Psoas muscle (tissue), 8 donors: ENCODE results near the gene FOXI1. TPM values are rescaled to one million over a fixed set of nuclear protein-coding genes. Genes with fewer than 3 reads are reported as not detected.

ENCODE experiments used
- ATAC-seq, 4 donors: fragments of 200-7000 bp; cut with Tn5 transposase; one replicate each; pipeline ENCODE4 v1.9.1; 2020; ENCODE audit warnings: moderate library complexity in 3 of 4, mild to moderate bottlenecking in 2 of 4
- DNase-seq, 2 donors: peaks; one replicate each; pipeline ENCODE4 v3.0.0-alpha.2; 2020
- H3K27ac ChIP-seq: fragments of 200-600 bp; one replicate; pipeline ENCODE4 v1.8.0; 2022
- H3K27me3 ChIP-seq, 3 donors: fragments of 200-600 bp in 1 of 3; one replicate each; pipeline versions ENCODE4 v1.6.1 to v1.8.0; 2013 to 2022; ENCODE audit warnings: low read length in 2 of 3, mild to moderate bottlenecking in 2 of 3, moderate library complexity in 1 of 3; ENCODE audit not compliant: insufficient read depth in 3 of 3
- H3K36me3 ChIP-seq, 2 donors: fragments of 200-600 bp in 1 of 2; one replicate each; pipeline versions ENCODE4 v1.6.1 to v1.8.0; 2013 to 2022; ENCODE audit warnings: low read depth in 1 of 2, mild to moderate bottlenecking in 1 of 2, moderate library complexity in 1 of 2; ENCODE audit not compliant: insufficient read depth in 1 of 2
- H3K4me1 ChIP-seq: fragments of 200-600 bp; one replicate; pipeline ENCODE4 v1.8.0; 2022
- H3K4me3 ChIP-seq: fragments of 200-600 bp; one replicate; pipeline ENCODE4 v1.8.0; 2022; ENCODE audit warnings: mild to moderate bottlenecking
- H3K9me3 ChIP-seq: fragments of 200-600 bp; one replicate; pipeline ENCODE4 v1.8.0; 2022
- CTCF ChIP-seq: fragments of 200-600 bp; IDR thresholded peaks from one replicate; pipeline ENCODE4 v1.8.0; 2022; ENCODE audit warnings: antibody characterized with exemption
- WGBS, 3 donors: extraction: QIAGEN DNeasy Blood & Tissue Kit; methylation state at CpG; one replicate each; pipeline versions ENCODE4 v1.1.6 to v1.1.7; 2013; 5-methylcytosine and 5-hydroxymethylcytosine counted together
- intact Hi-C, 2 donors: fragments of 100-400 bp; cut with DNase I; formaldehyde crosslinking; loops; one replicate each; pipeline versions ENCODE4 v1.11.0 to v1.14.2; 2022
- polyA plus RNA-seq, 3 donors: library from polyadenylated mRNA; stranded (reverse); fragments of 200-250 nt; gene quantifications; one replicate each; pipeline ENCODE4 v1.2.3, GENCODE V29; 2013
- total RNA-seq, 4 donors: library from RNA; stranded (reverse); fragmentation: NEBNext Ultra II Directional in 2 of 4; extraction: Animal tissue kit (Norgen Biotek cat#: 25700) in 2 of 4; gene quantifications; one replicate each; pipeline versions ENCODE4 v1.2.1 to v1.2.4, GENCODE V29; 2021 to 2023
- donor health status: healthy with polysubstance abuse.
- donor health status: DM: no; HTN: no; CAD: no; lungs with moderate emphysema.
- donor health status: Bipolar disorder and iron deficiency.
- donor health status: healthy.
- donor health status: DM: yes; HTN: yes; CAD: no.
- donor health status: DM: no; HTN: no; CAD: no.
- donor health status: DM: no; HTN: no; CAD: no.
- donor health status: DM: yes; HTN: yes; CAD: no.

Gene FOXI1
- total and polyA plus RNA-seq, 7 donors, result not detected

- intact Hi-C loops, result no loop called here
- no peaks in the 10 kb centered on the region for H3K27me3 ChIP-seq
- TF ChIP-seq CTCF, result no peak
- DNase-seq (no peak), ATAC-seq (no peak)
- no peak overlapping the region for H3K27ac ChIP-seq
- H3K4me3 ChIP-seq, result no peak overlapping the region
- H3K4me1 ChIP-seq, result no peaks in the 10 kb centered on the region
- no peaks in the 10 kb centered on the region for H3K36me3 ChIP-seq
- H3K9me3 ChIP-seq, result no peaks in the 10 kb centered on the region
- 39 to 55% (median 55%) methylated on average over 4 of the region's 4 CpGs for WGBS, 3 donors
Measured at GRCh38 chr5:170147753-170148264, 42.1 kb downstream of the FOXI1 start.

- Histone ChIP-seq H3K4me1 (no peaks in the 10 kb centered on the region), H3K9me3 (no peaks in the 10 kb centered on the region), H3K27me3 (no peaks in the 10 kb centered on the region), H3K4me3 (no peak overlapping the region), H3K27ac (no peak overlapping the region), H3K36me3 (no peaks in the 10 kb centered on the region)
- ATAC-seq (no peak), DNase-seq (no peak)
- intact Hi-C loops, result no loop called here
- 59 to 66% (median 63%) methylated on average over 12 of the region's 12 CpGs for WGBS, 3 donors
- no peak for TF ChIP-seq CTCF
Measured at GRCh38 chr5:170148430-170149205, 42.9 kb downstream of the FOXI1 start.

- Histone ChIP-seq H3K4me3 (no peak overlapping the region), H3K27ac (no peak overlapping the region), H3K36me3 (no peaks in the 10 kb centered on the region), H3K27me3 (no peaks in the 10 kb centered on the region), H3K9me3 (no peaks in the 10 kb centered on the region), H3K4me1 (no peaks in the 10 kb centered on the region)
- intact Hi-C loops, result no loop called here
- WGBS, 3 donors, result 88 to 93% (median 91%) methylated on average over 7 of the region's 7 CpGs
- no peak for DNase-seq
- no peak for TF ChIP-seq CTCF
- ATAC-seq, result no peak
Measured at GRCh38 chr5:170149206-170149515, 43.5 kb downstream of the FOXI1 start.

DNA sequence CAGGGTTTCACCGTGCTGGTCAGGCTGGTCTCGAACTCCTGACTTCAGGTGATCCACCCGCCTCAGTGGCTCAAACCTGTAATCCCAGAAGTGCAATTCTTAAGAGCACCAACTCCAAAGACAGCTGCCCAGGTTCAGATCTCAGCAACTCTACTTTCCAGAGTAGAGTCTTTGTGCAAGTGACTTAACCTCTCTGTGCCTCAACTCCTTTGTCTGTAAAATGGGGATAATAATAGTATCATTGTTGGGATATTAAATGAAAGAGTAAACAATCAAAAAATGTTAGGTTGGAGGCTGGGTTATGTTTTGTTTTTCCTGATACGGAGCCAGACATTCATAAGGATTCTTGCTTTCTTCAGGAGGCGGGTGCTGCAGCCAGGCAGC lies 45.0 kb downstream of the FOXI1 start:
- no peaks in the 10 kb centered on the region for H3K9me3 ChIP-seq
- H3K36me3 ChIP-seq, result no peaks in the 10 kb centered on the region
- intact Hi-C loops, result no loop called here
- no peak overlapping the region for H3K4me3 ChIP-seq
- H3K27ac ChIP-seq, result no peak overlapping the region
- no peak for TF ChIP-seq CTCF
- WGBS, 3 donors, result 75 to 80% (median 76%) methylated on average over 5 of the region's 5 CpGs
- H3K27me3 ChIP-seq, result no peaks in the 10 kb centered on the region
- no peak for DNase-seq
- no peaks in the 10 kb centered on the region for H3K4me1 ChIP-seq
- ATAC-seq, result no peak
